Hepatocyte (in vitro differentiated cells): ENCODE data around the gene ARHGAP10. TPM values are rescaled to one million over a fixed set of nuclear protein-coding genes. Genes with fewer than 3 reads are reported as not detected.

Experiments
- DNase-seq: peaks from one replicate; pipeline ENCODE4 v3.0.0-alpha.2; 2016; ENCODE audit warnings: low spot score
- H2AFZ ChIP-seq: fragments of 200-600 bp; sonication (generic); 2 replicates; pipeline ENCODE4 v1.6.0; 2016; ENCODE audit warnings: antibody characterized with exemption, mild to moderate bottlenecking
- H3K27ac ChIP-seq: fragments of 200-600 bp; sonication (generic); 2 replicates; pipeline ENCODE4 v1.5.1; 2016; ENCODE audit warnings: mild to moderate bottlenecking
- H3K27me3 ChIP-seq: fragments of 200-600 bp; sonication (generic); 2 replicates; pipeline ENCODE4 v1.6.1; 2016
- H3K36me3 ChIP-seq: fragments of 200-600 bp; sonication (generic); replicated peaks from 2 replicates; pipeline ENCODE4 v1.5.1; 2016; ENCODE audit warnings: low read depth; ENCODE audit not compliant: insufficient read depth
- H3K4me1 ChIP-seq: fragments of 200-600 bp; sonication (generic); 2 replicates; pipeline ENCODE4 v1.5.1; 2016; ENCODE audit warnings: mild to moderate bottlenecking, moderate library complexity; ENCODE audit not compliant: insufficient read depth
- H3K4me2 ChIP-seq: fragments of 200-600 bp; sonication (generic); 2 replicates; pipeline ENCODE4 v1.6.0; 2016
- H3K4me3 ChIP-seq: fragments of 200-600 bp; sonication (generic); 2 replicates; pipeline ENCODE4 v1.5.1; 2016; ENCODE audit warnings: mild to moderate bottlenecking
- H3K79me2 ChIP-seq: fragments of 200-600 bp; sonication (generic); 2 replicates; pipeline ENCODE4 v1.6.0; 2017; ENCODE audit warnings: mild to moderate bottlenecking
- H3K9me2 ChIP-seq: fragments of 200-600 bp; sonication (generic); replicated peaks from 2 replicates; pipeline ENCODE4 v1.6.0; 2017; ENCODE audit warnings: mild to moderate bottlenecking; ENCODE audit not compliant: insufficient read depth
- H3K9me3 ChIP-seq: fragments of 200-600 bp; sonication (generic); 2 replicates; pipeline ENCODE4 v1.5.1; 2016; ENCODE audit warnings: low read depth, mild to moderate bottlenecking
- H4K20me1 ChIP-seq: fragments of 200-600 bp; sonication (generic); 2 replicates; pipeline ENCODE4 v1.6.0; 2016; ENCODE audit warnings: mild to moderate bottlenecking; ENCODE audit not compliant: insufficient read depth, poor library complexity, severe bottlenecking
- EZH2 ChIP-seq: fragments of 200-600 bp; sonication (generic); IDR thresholded peaks from 2 replicates; pipeline ENCODE4 v1.6.1; 2016; ENCODE audit warnings: antibody characterized with exemption, mild to moderate bottlenecking, borderline replicate concordance
- EZH2phosphoT487 ChIP-seq: fragments of 200-600 bp; sonication (generic); IDR thresholded peaks from one replicate; pipeline ENCODE4 v1.6.1; 2018; ENCODE audit warnings: antibody characterized with exemption, mild to moderate bottlenecking, low read depth, moderate library complexity; ENCODE audit not compliant: unreplicated experiment, severe bottlenecking
- WGBS: methylation state at CpG from one replicate; pipeline ENCODE4 v1.1.6; 2016; ENCODE audit warnings: low lambda C conversion rate; ENCODE audit errors: missing lambda C conversion rate; 5-methylcytosine and 5-hydroxymethylcytosine counted together
- polyA plus RNA-seq: library from polyadenylated mRNA; unstranded; fragments of >200 nt; fragmentation: Nextera tagmentation; extraction: Ambion mirVana; gene quantifications from 2 replicates; pipeline ENCODE4 v1.2.1, GENCODE V29; 2016
- total RNA-seq: library from RNA; depleted of rRNA; stranded (reverse); fragments of >200 nt; gene quantifications from 2 replicates; pipeline ENCODE4 v1.2.3, GENCODE V29; 2014
- TF ChIP-seq, protein P1 (sequence below): fragments of 200-600 bp; sonication (generic); IDR thresholded peaks from 2 replicates; pipeline ENCODE4 v1.5.1; 2016; ENCODE audit warnings: antibody characterized with exemption, mild to moderate bottlenecking; ENCODE audit not compliant: poor library complexity

Gene ARHGAP10, protein sequence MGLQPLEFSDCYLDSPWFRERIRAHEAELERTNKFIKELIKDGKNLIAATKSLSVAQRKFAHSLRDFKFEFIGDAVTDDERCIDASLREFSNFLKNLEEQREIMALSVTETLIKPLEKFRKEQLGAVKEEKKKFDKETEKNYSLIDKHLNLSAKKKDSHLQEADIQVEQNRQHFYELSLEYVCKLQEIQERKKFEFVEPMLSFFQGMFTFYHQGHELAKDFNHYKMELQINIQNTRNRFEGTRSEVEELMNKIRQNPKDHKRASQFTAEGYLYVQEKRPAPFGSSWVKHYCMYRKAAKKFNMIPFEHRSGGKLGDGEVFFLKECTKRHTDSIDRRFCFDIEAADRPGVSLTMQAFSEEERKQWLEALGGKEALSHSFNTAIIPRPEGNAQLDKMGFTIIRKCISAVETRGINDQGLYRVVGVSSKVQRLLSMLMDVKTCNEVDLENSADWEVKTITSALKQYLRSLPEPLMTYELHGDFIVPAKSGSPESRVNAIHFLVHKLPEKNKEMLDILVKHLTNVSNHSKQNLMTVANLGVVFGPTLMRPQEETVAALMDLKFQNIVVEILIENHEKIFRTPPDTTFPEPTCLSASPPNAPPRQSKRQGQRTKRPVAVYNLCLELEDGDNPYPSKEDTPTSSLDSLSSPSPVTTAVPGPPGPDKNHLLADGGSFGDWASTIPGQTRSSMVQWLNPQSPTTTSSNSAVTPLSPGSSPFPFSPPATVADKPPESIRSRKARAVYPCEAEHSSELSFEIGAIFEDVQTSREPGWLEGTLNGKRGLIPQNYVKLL
- 23.4 and 24.8 TPM in 2 replicates for total RNA-seq
- polyA plus RNA-seq: 16.8 and 26.5 TPM in 2 replicates

DNA sequence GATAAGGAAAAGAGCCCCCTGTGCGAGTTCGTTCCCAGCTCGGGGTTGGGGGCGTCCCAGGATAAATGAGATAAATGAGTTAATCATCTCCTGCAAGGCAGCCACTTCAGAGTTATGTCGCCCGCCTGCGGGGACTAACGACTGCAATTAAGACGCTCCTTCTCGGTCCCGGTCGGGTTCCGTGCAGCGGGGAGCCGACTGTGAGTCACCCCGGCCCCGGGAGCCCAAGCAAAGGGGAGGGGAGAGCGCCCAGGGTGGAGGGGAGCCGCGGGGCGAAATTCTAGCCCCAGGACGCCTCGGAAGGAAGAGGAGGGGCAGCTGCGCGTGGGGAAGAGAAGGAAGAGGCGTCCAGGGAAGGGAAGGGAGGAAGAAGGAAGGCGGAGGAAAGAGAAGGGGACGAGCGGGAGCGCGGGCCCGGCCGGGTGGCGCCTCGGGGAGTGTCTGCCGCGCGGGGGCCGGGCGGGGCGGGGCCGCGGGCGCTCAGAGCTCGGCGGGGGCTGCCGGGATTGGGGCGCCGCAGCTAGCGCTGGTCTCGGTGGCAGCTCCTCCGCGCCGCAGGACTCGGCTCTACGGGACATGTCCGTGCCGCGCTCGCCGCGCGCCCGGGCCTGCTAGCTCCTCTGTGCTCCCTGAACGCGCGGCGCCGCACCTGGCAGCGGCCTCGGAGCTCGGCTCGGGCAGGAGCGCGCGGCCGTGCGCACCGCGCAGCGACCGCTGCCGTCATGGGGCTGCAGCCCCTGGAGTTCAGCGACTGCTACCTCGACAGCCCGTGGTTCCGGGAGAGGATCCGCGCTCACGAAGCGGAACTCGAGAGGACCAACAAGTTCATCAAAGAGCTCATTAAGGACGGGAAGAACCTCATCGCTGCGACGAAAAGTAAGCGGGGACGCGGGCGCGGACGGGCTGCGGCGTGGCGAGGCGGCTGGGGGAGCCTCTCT lies at the start of gene ARHGAP10:
Gene ARHGAP10 (plus strand): TSS at position 509 of the 938 bp plus-strand sequence. CDS start 214 bp downstream, at position 723.
- Histone ChIP-seq H3K27ac (peak within 1 kb of the TSS; percentile 95), H3K9me2 (no peaks in the 10 kb centered on the region), H3K36me3 (no peaks in the 10 kb centered on the region), H3K4me1 (peaks cover 35% of the 10 kb centered on the region), H2AFZ (peak within 1 kb of the TSS; percentile 91), H3K4me3 (peak within 1 kb of the TSS; percentile 86), H4K20me1 (peaks cover 2% of the 10 kb centered on the region), H3K4me2 (peak within 1 kb of the TSS; percentile 83), H3K9me3 (no peaks in the 10 kb centered on the region), H3K27me3 (no peaks in the 10 kb centered on the region), H3K79me2 (peaks cover 43% of the 10 kb centered on the region)
- DNase-seq: peak; percentile 83
- WGBS: under 1% methylated on average over 70 of the region's 106 CpGs
- TF ChIP-seq EZH2 (no peak), EZH2phosphoT487 (no peak)
- TF ChIP-seq, protein P1, sequence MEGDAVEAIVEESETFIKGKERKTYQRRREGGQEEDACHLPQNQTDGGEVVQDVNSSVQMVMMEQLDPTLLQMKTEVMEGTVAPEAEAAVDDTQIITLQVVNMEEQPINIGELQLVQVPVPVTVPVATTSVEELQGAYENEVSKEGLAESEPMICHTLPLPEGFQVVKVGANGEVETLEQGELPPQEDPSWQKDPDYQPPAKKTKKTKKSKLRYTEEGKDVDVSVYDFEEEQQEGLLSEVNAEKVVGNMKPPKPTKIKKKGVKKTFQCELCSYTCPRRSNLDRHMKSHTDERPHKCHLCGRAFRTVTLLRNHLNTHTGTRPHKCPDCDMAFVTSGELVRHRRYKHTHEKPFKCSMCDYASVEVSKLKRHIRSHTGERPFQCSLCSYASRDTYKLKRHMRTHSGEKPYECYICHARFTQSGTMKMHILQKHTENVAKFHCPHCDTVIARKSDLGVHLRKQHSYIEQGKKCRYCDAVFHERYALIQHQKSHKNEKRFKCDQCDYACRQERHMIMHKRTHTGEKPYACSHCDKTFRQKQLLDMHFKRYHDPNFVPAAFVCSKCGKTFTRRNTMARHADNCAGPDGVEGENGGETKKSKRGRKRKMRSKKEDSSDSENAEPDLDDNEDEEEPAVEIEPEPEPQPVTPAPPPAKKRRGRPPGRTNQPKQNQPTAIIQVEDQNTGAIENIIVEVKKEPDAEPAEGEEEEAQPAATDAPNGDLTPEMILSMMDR: no peak

DNA sequence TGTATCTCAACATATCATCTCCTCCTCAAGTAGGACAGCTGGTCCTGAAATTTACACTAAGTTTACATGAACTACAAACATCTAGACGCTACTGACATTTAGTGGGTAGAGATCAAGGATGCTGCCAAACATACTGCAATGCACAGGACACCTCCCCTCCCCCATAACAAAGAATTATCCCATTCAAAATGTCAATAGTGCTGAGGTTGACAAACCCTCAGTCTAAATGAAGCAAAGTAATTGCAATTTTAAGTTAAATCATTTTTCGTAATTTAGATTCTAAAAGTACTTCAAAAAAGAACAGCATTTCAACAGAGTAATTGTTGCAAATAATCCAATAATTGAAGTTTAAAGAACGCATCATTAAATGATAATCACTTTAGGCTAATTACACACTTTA lies 49.1 kb upstream of the ARHGAP10 start:
- WGBS: 60% methylated on average over 3 of the region's 3 CpGs
- peak overlapping the region; percentile 94 for H3K27ac ChIP-seq

DNA sequence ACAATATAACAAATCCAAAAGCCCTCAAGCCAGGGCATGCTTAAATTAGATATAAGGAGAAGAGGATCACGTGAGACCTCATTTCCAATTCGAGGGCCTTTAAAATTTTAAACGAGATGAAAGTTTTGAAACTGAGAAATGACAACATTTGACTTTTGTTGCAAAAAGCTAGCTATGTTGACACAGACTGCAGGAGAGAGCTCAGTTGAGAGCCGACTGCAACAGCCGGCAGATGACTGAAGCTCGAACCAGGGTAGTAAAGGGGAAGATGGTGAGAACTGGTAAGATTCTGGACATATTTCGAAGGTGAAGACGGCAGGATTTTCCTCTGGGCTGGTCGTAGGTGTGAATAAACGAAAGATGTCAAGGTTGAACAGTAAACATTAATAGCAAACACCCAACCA lies 48.7 kb upstream of the ARHGAP10 start:
- peak overlapping the region; percentile 94 for H3K27ac ChIP-seq
- no peaks in the 10 kb centered on the region for H3K9me2 ChIP-seq
- peaks cover 49% of the 10 kb centered on the region for H3K79me2 ChIP-seq
- no peaks in the 10 kb centered on the region for H3K9me3 ChIP-seq
- peak overlapping the region; percentile 27 for H3K4me3 ChIP-seq
- H2AFZ ChIP-seq: peak overlapping the region; percentile 64
- H4K20me1 ChIP-seq: no peaks in the 10 kb centered on the region
- TF ChIP-seq, protein P1: no peak
- no peaks in the 10 kb centered on the region for H3K27me3 ChIP-seq
- peak overlapping the region; percentile 79 for H3K4me2 ChIP-seq
- peak; percentile 41 for DNase-seq
- 6% methylated on average over 10 of the region's 10 CpGs for WGBS
- peaks cover 4% of the 10 kb centered on the region for H3K4me1 ChIP-seq
- no peaks in the 10 kb centered on the region for H3K36me3 ChIP-seq

More for the DNA sequence above, 49.1 kb upstream of the ARHGAP10 start:
- Histone ChIP-seq H3K4me2 (peak overlapping the region; percentile 79), H3K27me3 (no peaks in the 10 kb centered on the region), H3K36me3 (no peaks in the 10 kb centered on the region), H3K4me1 (peaks cover 4% of the 10 kb centered on the region), H4K20me1 (no peaks in the 10 kb centered on the region), H3K79me2 (peaks cover 53% of the 10 kb centered on the region), H2AFZ (no peak overlapping the region), H3K9me3 (no peaks in the 10 kb centered on the region), H3K9me2 (no peaks in the 10 kb centered on the region), H3K4me3 (peak overlapping the region; percentile 27)
- TF ChIP-seq EZH2 (no peak), EZH2phosphoT487 (no peak)
- TF ChIP-seq, protein P1: no peak
- no peak for DNase-seq
